A549 (cell line): ENCODE results near the gene HSD17B2. TPM values are rescaled to one million over a fixed set of nuclear protein-coding genes. Genes with fewer than 3 reads are reported as not detected.

Experiments
- ATAC-seq, 2 experiments: fragments of 200-7000 bp in 1 of 2; fragments of >200 bp in 1 of 2; cut with Nextera tagmentation in 1 of 2; cut with Tn5 transposase in 1 of 2; 3 replicates each; pipeline versions ENCODE4 v1.8.0 to v1.9.1; 2018 to 2020; ENCODE audit warnings: mild to moderate bottlenecking in 1 of 2, moderate library complexity in 1 of 2
- CTCF ChIA-PET: fragments of 300-600 bp; sonication (Branson Sonifier 250); formaldehyde crosslinking; extraction: SDS; loops from one replicate; lab custom pipeline; 2021; ENCODE audit warnings: antibody characterized with exemption, inconsistent platforms; lab: Yijun Ruan, JAX
- POLR2A ChIA-PET: fragments of 350-600 bp; formaldehyde crosslinking; extraction: SDS; loops from one replicate; lab custom pipeline; 2021; ENCODE audit warnings: antibody characterized with exemption, inconsistent platforms; lab: Yijun Ruan, JAX
- DNase-seq, 2 experiments: peaks; one replicate each; pipeline versions ENCODE4 v3.0.0 to v3.0.0-alpha.2; 2011 to 2016; ENCODE audit warnings: low read depth in 1 of 2, low spot score in 1 of 2
- FAIRE-seq: peaks from 2 replicates; lab custom pipeline; 2011; peaks lifted over from hg19 to GRCh38; lab: Jason Lieb, UNC
- H3K27ac ChIP-seq, 2 experiments: fragments of >200 bp; sonication (Bioruptor Twin); formaldehyde crosslinking; 3 replicates each; pipeline ENCODE4 v1.5.1; 2016 to 2017
- H3K4me1 ChIP-seq: fragments of >200 bp; sonication (Bioruptor Twin); formaldehyde crosslinking; 3 replicates; pipeline ENCODE4 v1.6.1; 2016
- H3K4me2 ChIP-seq: fragments of >200 bp; sonication (Bioruptor Twin); formaldehyde crosslinking; 3 replicates; pipeline ENCODE4 v1.6.1; 2016
- H3K4me3 ChIP-seq: fragments of >200 bp; sonication (Bioruptor Twin); formaldehyde crosslinking; 3 replicates; pipeline ENCODE4 v1.5.1; 2016
- H3K9me3 ChIP-seq: fragments of >200 bp; sonication (Bioruptor Twin); formaldehyde crosslinking; 3 replicates; pipeline ENCODE4 v1.6.1; 2016
- BHLHE40 ChIP-seq: IDR thresholded peaks from 2 replicates; pipeline ENCODE4 v1.6.1; 2012; ENCODE audit warnings: low read depth, low read length, inconsistent platforms
- E2F6 ChIP-seq: IDR thresholded peaks from 2 replicates; pipeline ENCODE4 v1.6.1; 2012; ENCODE audit warnings: low read depth, borderline replicate concordance
- FOSL2 ChIP-seq, 2 experiments: fragments of 450-650 bp in 1 of 2; fragments of >200 bp in 1 of 2; sonication (Bioruptor Twin) in 1 of 2; formaldehyde crosslinking; IDR thresholded peaks; 2 replicates each; pipeline versions ENCODE4 v1.5.0 to v1.6.1; 2016 to 2020; ENCODE audit warnings: mild to moderate bottlenecking in 1 of 2, moderate library complexity in 1 of 2
- FOXS1 ChIP-seq: fragments of 250-450 bp; sonication (Bioruptor Pico); IDR thresholded peaks from 2 replicates; pipeline ENCODE4 v1.5.0; 2020; ENCODE audit warnings: mild to moderate bottlenecking, moderate library complexity
- HDAC2 ChIP-seq: fragments of 200-600 bp; sonication (generic); IDR thresholded peaks from 2 replicates; pipeline ENCODE4 v1.6.1; 2016
- HEYL ChIP-seq: fragments of 250-450 bp; sonication (Bioruptor Pico); IDR thresholded peaks from 2 replicates; pipeline ENCODE4 v1.8.0; 2021; ENCODE audit warnings: mild to moderate bottlenecking, moderate library complexity
- HOXA7 ChIP-seq: fragments of 250-450 bp; sonication (Bioruptor Pico); IDR thresholded peaks from 2 replicates; pipeline ENCODE4 v1.5.0; 2020; ENCODE audit warnings: mild to moderate bottlenecking, moderate library complexity
- HOXB5 ChIP-seq: fragments of 250-450 bp; sonication (Bioruptor Pico); IDR thresholded peaks from 2 replicates; pipeline ENCODE4 v1.5.0; 2020; ENCODE audit warnings: mild to moderate bottlenecking, moderate library complexity
- JUNB ChIP-seq: fragments of >200 bp; sonication (Bioruptor Twin); formaldehyde crosslinking; IDR thresholded peaks from 2 replicates; pipeline ENCODE4 v1.6.1; 2016
- KDM1A ChIP-seq: fragments of 200-600 bp; sonication (generic); IDR thresholded peaks from 2 replicates; pipeline ENCODE4 v1.6.1; 2016; ENCODE audit warnings: low read depth, mild to moderate bottlenecking
- KDM5A ChIP-seq: fragments of 200-600 bp; sonication (generic); IDR thresholded peaks from 2 replicates; pipeline ENCODE4 v1.6.1; 2016; ENCODE audit warnings: antibody characterized with exemption, mild to moderate bottlenecking
- MAZ ChIP-seq: fragments of 150-350 bp; IDR thresholded peaks from 2 replicates; pipeline ENCODE4 v1.6.1; 2014; ENCODE audit warnings: antibody characterized with exemption, low read depth, low read length, borderline replicate concordance
- NPAS2 ChIP-seq: fragments of 250-450 bp; sonication (Bioruptor Pico); IDR thresholded peaks from 2 replicates; pipeline ENCODE4 v1.8.0; 2022; ENCODE audit warnings: mild to moderate bottlenecking, moderate library complexity, borderline replicate concordance
- PHF8 ChIP-seq: fragments of 200-600 bp; sonication (generic); IDR thresholded peaks from 2 replicates; pipeline ENCODE4 v1.6.1; 2016; ENCODE audit warnings: low read depth, mild to moderate bottlenecking, antibody characterized with exemption, moderate library complexity, borderline replicate concordance
- RCOR1 ChIP-seq: fragments of 150-350 bp; IDR thresholded peaks from 2 replicates; pipeline ENCODE4 v1.6.1; 2014; ENCODE audit warnings: antibody characterized with exemption, low read length, low read depth
- REST ChIP-seq: fragments of 200-600 bp; sonication (generic); IDR thresholded peaks from 2 replicates; pipeline ENCODE4 v1.6.1; 2016; ENCODE audit warnings: antibody characterized with exemption, mild to moderate bottlenecking, moderate library complexity
- RFX5 ChIP-seq: fragments of 450-650 bp; IDR thresholded peaks from 2 replicates; pipeline ENCODE4 v1.7.1; 2014; ENCODE audit warnings: antibody characterized with exemption, mild to moderate bottlenecking, moderate library complexity
- SREBF2 ChIP-seq: fragments of 450-650 bp; IDR thresholded peaks from 2 replicates; pipeline ENCODE4 v1.6.1; 2014; ENCODE audit warnings: mild to moderate bottlenecking, moderate library complexity
- TFCP2L1 ChIP-seq: fragments of 250-450 bp; sonication (Bioruptor Pico); IDR thresholded peaks from 2 replicates; pipeline ENCODE4 v1.5.0; 2021; ENCODE audit warnings: mild to moderate bottlenecking
- USF2 ChIP-seq: fragments of 450-650 bp; IDR thresholded peaks from 2 replicates; pipeline ENCODE4 v1.6.1; 2014; ENCODE audit warnings: antibody characterized with exemption
- WGBS: methylation state at CpG from one replicate; pipeline ENCODE4 v1.1.6; 2017; ENCODE audit errors: missing lambda C conversion rate; 5-methylcytosine and 5-hydroxymethylcytosine counted together
- polyA plus RNA-seq, 4 experiments: library from polyadenylated mRNA; depleted of rRNA in 3 of 4; stranded (reverse); fragments of >200 nt; fragmentation: RNase III in 1 of 4; extraction: RNeasy Plus Mini Kit Qiagen cat#74134 plus additional on column Dnase treatment in 1 of 4; gene quantifications; 2 replicates in 3 of 4; 3 replicates in 1 of 4; pipeline ENCODE4 v1.2.3, GENCODE V29; 2011 to 2017

Gene HSD17B2
- polyA plus RNA-seq, 2 of the 4 experiments (the other 2 are of a cell fraction), result 0.03 TPM; not detected in 1

DNA sequence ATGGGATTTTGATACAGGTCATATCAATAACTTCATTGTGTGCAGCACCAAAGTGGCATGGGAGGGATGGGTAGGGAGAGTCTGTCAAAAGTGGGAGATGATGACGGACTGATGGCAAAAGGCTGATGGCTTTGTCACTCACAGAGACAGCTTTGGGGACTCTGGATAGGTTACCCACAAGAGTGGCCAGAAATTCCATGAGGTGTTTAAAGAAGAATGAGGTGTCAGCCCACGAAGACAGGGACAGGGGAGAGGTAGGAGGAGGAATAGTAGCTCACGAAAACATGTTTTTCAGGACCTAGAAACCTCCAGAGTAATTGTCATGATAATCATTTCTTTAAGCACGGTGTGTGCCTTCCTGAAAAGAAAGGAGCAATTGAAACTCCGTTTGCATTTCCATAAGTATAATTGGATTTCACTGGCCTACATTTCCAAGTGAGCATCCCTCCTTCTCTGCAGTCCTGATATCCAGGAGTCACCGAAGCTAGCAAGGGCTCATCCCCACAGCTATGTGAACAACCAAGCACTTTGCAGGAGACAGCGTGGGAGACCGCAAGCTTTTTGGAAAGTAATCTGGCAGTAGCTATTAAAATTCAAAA is 60.0 kb downstream of the HSD17B2 start:
- ATAC-seq (no peak), DNase-seq (no peak), FAIRE-seq (no peak)
- H3K9me3 ChIP-seq, result no peaks in the 10 kb centered on the region; the same call in 2 of the 3 replicates
- H3K27ac ChIP-seq, result no peak overlapping the region
- no peak overlapping the region for H3K4me3 ChIP-seq
- ChIA-PET POLR2A (no interaction called here), CTCF (interaction anchor here (0.8 kb wide), 1 partner anchor 30 kb away, joined by 3 read pairs; no protein-coding TSS in a partner anchor)
- H3K4me2 ChIP-seq, result no peak overlapping the region
- no peaks in the 10 kb centered on the region for H3K4me1 ChIP-seq
- TF ChIP-seq KDM5A (no peak), HOXA7 (CRISPR knock-in tag) (no peak), JUNB (no peak), MAZ (no peak), E2F6 (no peak), PHF8 (no peak)
- WGBS, result 21% methylated on average over 8 of the region's 8 CpGs

- DNase-seq (no peak), FAIRE-seq (no peak), ATAC-seq (no peak)
- ChIA-PET POLR2A (no interaction called here), CTCF (no interaction called here)
- no peak overlapping the region for H3K4me3 ChIP-seq
- 38% methylated on average over 3 of the region's 3 CpGs for WGBS
- H3K4me1 ChIP-seq, result no peaks in the 10 kb centered on the region
- TF ChIP-seq JUNB, result no peak
- TF ChIP-seq SREBF2, result no peak
- TF ChIP-seq KDM1A, result no peak
- H3K27ac ChIP-seq, result no peak overlapping the region
- H3K9me3 ChIP-seq, result no peaks in the 10 kb centered on the region; the same call in 2 of the 3 replicates
- no peak overlapping the region for H3K4me2 ChIP-seq
Observed at GRCh38 chr16:82096641-82097040, 61.6 kb downstream of the HSD17B2 start.

GRCh38 chr16:82105107-82105506 is 70.1 kb downstream of the HSD17B2 start:
- Histone ChIP-seq H3K4me2 (no peak overlapping the region), H3K4me1 (no peaks in the 10 kb centered on the region), H3K4me3 (no peak overlapping the region), H3K9me3 (no peaks in the 10 kb centered on the region; the same call in 2 of the 3 replicates), H3K27ac (no peak overlapping the region)
- no peak for FAIRE-seq
- ChIA-PET POLR2A (no interaction called here), CTCF (no interaction called here)
- DNase-seq, result no peak
- WGBS, result 36% methylated on average over 8 of the region's 8 CpGs
- TF ChIP-seq BHLHE40, result no peak
- TF ChIP-seq RCOR1, result no peak
- no peak for TF ChIP-seq USF2
- ATAC-seq, result no peak

GRCh38 chr16:82108100-82108499 is 73.0 kb downstream of the HSD17B2 start:
- no peak for DNase-seq
- no peaks in the 10 kb centered on the region for H3K9me3 ChIP-seq
- no peak overlapping the region for H3K4me2 ChIP-seq
- H3K4me3 ChIP-seq, result no peak overlapping the region
- ATAC-seq, result no peak
- ChIA-PET POLR2A (no interaction called here), CTCF (interaction anchor here (0.6 kb wide), 1 partner anchor 83 kb away, joined by 3 read pairs; no protein-coding TSS in a partner anchor)
- no peaks in the 10 kb centered on the region for H3K4me1 ChIP-seq
- H3K27ac ChIP-seq, result no peak overlapping the region
- no peak for TF ChIP-seq HEYL
- no peak for TF ChIP-seq HOXB5 (CRISPR knock-in tag)
- no peak for TF ChIP-seq FOXS1 (CRISPR knock-in tag)
- TF ChIP-seq REST, result no peak
- TF ChIP-seq FOSL2 (IDR thresholded peaks at IDR 0.05), result no peak
- no peak for TF ChIP-seq FOSL2 (CRISPR knock-in tag; IDR thresholded peaks at IDR 0.05)
- TF ChIP-seq HDAC2, result no peak
- no peak for TF ChIP-seq KDM5A
- no peak for TF ChIP-seq TFCP2L1 (CRISPR knock-in tag)
- TF ChIP-seq USF2, result no peak
- TF ChIP-seq HOXA7 (CRISPR knock-in tag), result no peak
- TF ChIP-seq BHLHE40, result no peak
- no peak for TF ChIP-seq NPAS2
- TF ChIP-seq RFX5, result no peak
- TF ChIP-seq KDM1A, result no peak
- FAIRE-seq, result no peak
- 20% methylated on average over 2 of the region's 2 CpGs for WGBS
